ENCODE measurements around the gene OR52E8. TPM values are rescaled to one million over a fixed set of nuclear protein-coding genes. Genes with fewer than 3 reads are reported as not detected.

OR52E8 gene
- total RNA-seq, 1 donor from 2014 or later: not detected

DNA sequence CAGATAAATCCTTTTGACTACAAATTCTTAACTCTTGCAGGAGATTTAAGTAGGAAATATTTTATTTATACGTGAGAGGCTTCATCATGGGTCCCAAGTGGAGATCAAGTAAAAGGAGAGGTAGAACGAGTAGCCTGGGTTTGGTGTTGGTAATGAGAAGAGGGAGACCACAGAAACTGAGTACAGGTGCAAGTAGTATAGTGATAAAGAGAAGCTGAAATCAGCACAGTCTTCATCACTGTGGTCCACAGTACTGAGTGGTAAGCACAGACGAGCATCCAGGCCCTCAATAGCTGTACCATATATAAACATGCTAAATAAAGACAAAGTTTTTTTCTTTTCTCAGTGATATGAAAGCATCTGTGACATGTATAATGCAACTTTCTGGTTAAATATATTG, 29.7 kb upstream of the OR52E8 start:
- no peaks in the 10 kb centered on the region for H3K36me3 ChIP-seq
- peaks cover 3% of the 10 kb centered on the region for H3K27me3 ChIP-seq (ENCODE audit: low read depth)
- no peaks in the 10 kb centered on the region for H3K9me3 ChIP-seq (replicated peaks)
- no peak overlapping the region for H3K4me3 ChIP-seq
- intact Hi-C loops (cut with micrococcal nuclease): no loop called here
- DNase-seq: no peak
- TF ChIP-seq, protein P1, sequence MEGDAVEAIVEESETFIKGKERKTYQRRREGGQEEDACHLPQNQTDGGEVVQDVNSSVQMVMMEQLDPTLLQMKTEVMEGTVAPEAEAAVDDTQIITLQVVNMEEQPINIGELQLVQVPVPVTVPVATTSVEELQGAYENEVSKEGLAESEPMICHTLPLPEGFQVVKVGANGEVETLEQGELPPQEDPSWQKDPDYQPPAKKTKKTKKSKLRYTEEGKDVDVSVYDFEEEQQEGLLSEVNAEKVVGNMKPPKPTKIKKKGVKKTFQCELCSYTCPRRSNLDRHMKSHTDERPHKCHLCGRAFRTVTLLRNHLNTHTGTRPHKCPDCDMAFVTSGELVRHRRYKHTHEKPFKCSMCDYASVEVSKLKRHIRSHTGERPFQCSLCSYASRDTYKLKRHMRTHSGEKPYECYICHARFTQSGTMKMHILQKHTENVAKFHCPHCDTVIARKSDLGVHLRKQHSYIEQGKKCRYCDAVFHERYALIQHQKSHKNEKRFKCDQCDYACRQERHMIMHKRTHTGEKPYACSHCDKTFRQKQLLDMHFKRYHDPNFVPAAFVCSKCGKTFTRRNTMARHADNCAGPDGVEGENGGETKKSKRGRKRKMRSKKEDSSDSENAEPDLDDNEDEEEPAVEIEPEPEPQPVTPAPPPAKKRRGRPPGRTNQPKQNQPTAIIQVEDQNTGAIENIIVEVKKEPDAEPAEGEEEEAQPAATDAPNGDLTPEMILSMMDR (IDR thresholded peaks at IDR 0.05; ENCODE audit: borderline replicate concordance): no peak
- no peak overlapping the region for H3K27ac ChIP-seq (replicated peaks)
- H3K4me1 ChIP-seq: no peaks in the 10 kb centered on the region

DNA sequence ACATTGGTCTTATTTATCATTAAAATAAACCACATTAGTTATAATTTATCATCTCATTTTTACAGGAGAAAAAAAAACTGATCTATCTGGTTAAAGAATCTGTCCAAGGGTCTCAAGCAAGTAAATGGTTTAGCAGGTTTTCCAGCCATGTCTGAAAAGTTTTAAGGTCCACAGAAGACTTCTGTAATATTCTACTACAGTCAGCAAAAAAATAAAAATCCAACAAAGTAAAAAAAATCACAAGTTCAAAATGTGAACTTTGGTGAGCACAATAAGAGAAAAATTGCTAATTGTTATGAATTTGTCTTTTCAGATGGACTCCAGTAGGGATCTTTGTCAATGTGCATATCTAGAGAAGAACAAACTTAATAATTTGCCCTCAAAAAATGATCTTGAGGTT, 24.3 kb upstream of the OR52E8 start:
- Histone ChIP-seq H3K27ac (replicated peaks) (no peak overlapping the region), H3K27me3 (ENCODE audit: low read depth) (no peaks in the 10 kb centered on the region), H3K4me1 (no peaks in the 10 kb centered on the region), H3K36me3 (no peaks in the 10 kb centered on the region), H3K4me3 (no peak overlapping the region), H3K9me3 (replicated peaks) (no peaks in the 10 kb centered on the region)
- TF ChIP-seq, protein P1 (IDR thresholded peaks at IDR 0.05; ENCODE audit: borderline replicate concordance): no peak
- no peak for DNase-seq
- intact Hi-C loops (cut with micrococcal nuclease): no loop called here

DNA sequence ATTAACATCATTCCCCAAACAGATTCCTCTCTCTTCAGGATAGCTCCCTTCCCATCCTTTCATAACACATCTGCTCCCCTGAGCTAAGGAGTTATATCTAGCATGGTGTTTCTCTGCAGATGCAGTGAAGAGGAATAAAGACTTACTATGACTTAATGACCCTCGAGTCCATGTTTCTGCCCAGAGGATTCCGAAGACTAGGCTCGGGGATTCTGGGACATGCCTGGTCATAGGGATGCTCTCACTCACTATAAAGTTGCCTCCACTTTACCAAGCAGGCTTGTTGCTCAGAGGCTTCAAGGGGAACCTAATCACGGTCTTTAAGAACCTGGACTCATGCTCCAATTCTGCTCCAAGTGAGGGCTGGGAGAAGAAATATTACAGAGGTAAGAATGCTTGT, 22.8 kb upstream of the OR52E8 start, which contains the start of gene OR52E4:
Gene OR52E4 (plus strand): TSS at position 301 of the 400 bp plus-strand sequence. CDS start 3,664 bp downstream, outside the sequence.
- intact Hi-C loops (cut with micrococcal nuclease): no loop called here
- TF ChIP-seq, protein P1 (IDR thresholded peaks at IDR 0.05; ENCODE audit: borderline replicate concordance): no peak
- H3K4me3 ChIP-seq: no peak within 1 kb of the TSS
- H3K4me1 ChIP-seq: no peaks in the 10 kb centered on the region
- no peaks in the 10 kb centered on the region for H3K27me3 ChIP-seq (ENCODE audit: low read depth)
- H3K36me3 ChIP-seq: no peaks in the 10 kb centered on the region
- no peak within 1 kb of the TSS for H3K27ac ChIP-seq (replicated peaks)
- no peaks in the 10 kb centered on the region for H3K9me3 ChIP-seq (replicated peaks)
- DNase-seq: no peak

DNA sequence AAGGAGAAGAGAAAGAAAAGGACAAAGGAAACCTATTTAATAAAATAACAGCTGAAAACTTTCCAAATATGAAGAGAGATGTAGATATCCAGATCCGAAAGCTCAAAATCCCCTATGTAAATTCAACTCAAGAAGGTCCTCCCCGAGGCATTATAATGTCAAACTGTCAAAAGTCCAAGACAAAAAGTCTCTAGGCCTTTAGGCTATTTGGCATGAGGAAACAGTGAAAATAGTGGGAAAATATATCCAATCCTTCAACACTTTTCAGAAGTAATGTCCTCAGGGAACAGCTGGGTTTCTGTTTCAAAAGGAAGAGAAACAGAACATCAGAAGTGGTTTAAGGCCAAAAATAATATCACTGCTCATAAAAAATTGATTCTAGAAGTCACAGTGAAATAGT, 21.1 kb upstream of the OR52E8 start:
- intact Hi-C loops (cut with micrococcal nuclease): no loop called here
- Histone ChIP-seq H3K36me3 (no peaks in the 10 kb centered on the region), H3K9me3 (replicated peaks) (no peaks in the 10 kb centered on the region), H3K27me3 (ENCODE audit: low read depth) (no peaks in the 10 kb centered on the region), H3K4me3 (no peak overlapping the region), H3K4me1 (no peaks in the 10 kb centered on the region), H3K27ac (replicated peaks) (no peak overlapping the region)
- TF ChIP-seq, protein P1 (IDR thresholded peaks at IDR 0.05; ENCODE audit: borderline replicate concordance): no peak
- no peak for DNase-seq

DNA sequence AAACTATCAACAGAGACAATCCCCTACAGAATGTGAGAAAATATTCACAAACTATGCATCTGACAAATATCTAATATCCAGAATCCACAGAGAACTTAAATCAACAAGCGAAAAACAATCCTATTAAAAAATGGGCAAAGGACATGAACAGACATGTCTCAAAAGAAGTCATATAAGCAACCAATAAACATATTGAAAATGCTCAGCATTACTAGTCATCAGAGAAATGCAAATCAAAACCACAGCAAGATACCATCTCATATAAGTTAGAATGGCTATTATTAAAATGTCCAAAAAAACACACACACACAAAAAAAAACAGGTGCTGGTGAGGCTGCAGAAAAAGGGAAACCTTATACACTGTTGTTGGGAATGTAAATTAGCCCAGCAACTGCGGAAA, 8.3 kb upstream of the OR52E8 start:
- Histone ChIP-seq H3K4me1 (no peaks in the 10 kb centered on the region), H3K27me3 (ENCODE audit: low read depth) (no peaks in the 10 kb centered on the region), H3K4me3 (no peak overlapping the region), H3K9me3 (replicated peaks) (peaks cover 12% of the 10 kb centered on the region), H3K27ac (replicated peaks) (no peak overlapping the region), H3K36me3 (no peaks in the 10 kb centered on the region)
- DNase-seq: no peak
- intact Hi-C loops (cut with micrococcal nuclease): no loop called here
- TF ChIP-seq, protein P1 (IDR thresholded peaks at IDR 0.05; ENCODE audit: borderline replicate concordance): no peak

DNA sequence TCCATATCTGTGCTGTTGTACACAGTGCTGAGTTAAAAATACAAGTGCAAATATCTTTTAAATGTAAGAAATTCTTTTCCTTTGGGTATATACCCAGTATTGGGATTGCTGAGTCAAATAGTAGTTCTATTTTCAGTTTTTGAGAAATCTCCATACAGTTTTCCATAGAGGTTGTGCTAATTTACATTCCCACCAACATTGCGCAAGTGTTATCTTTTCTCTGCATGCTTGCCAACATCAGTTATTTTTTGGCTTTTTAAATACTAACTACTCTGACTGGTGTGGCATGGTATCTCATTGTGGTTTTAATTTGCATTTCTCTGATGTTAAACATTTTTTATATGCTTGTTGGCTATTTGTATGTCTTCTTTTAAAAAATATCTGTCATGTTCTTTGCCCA, 6.5 kb downstream of the OR52E8 start:
- intact Hi-C loops (cut with micrococcal nuclease): no loop called here
- Histone ChIP-seq H3K9me3 (replicated peaks) (peaks cover 24% of the 10 kb centered on the region), H3K27ac (replicated peaks) (no peak overlapping the region), H3K36me3 (no peaks in the 10 kb centered on the region), H3K4me3 (no peak overlapping the region), H3K27me3 (ENCODE audit: low read depth) (no peaks in the 10 kb centered on the region), H3K4me1 (no peaks in the 10 kb centered on the region)
- TF ChIP-seq, protein P1 (IDR thresholded peaks at IDR 0.05; ENCODE audit: borderline replicate concordance): no peak
- DNase-seq: no peak
